Thyroid gland (tissue), 4 donors: ENCODE measurements around the gene NHSL1.

Experiments
- CTCF ChIP-seq, 6 experiments: fragments of 200-600 bp in 3 of 6; fragments of 450-650 bp in 3 of 6; sonication (generic) in 3 of 6; IDR thresholded peaks; one replicate each; pipeline ENCODE4 v1.5.1; 2016 to 2019; ENCODE audit warnings: antibody characterized with exemption in 6 of 6, mild to moderate bottlenecking in 2 of 6, inconsistent platforms in 1 of 6, moderate library complexity in 1 of 6
- POLR2A ChIP-seq, 2 donors: fragments of 450-650 bp; IDR thresholded peaks; one replicate each; pipeline ENCODE4 v1.6.1; 2017; ENCODE audit warnings: antibody characterized with exemption in 2 of 2, mild to moderate bottlenecking in 2 of 2, moderate library complexity in 1 of 2

GRCh38 chr6:138517635-138518034 lies 18.3 kb upstream of the NHSL1 start:
- TF ChIP-seq CTCF (IDR thresholded peaks at IDR 0.05) (peak; percentile 19 to 70 (median 65)), POLR2A (IDR thresholded peaks at IDR 0.05) (no peak)
